ENCODE measurements around the gene DOCK7. TPM values are rescaled to one million over a fixed set of nuclear protein-coding genes. Genes with fewer than 3 reads are reported as not detected.
"Not testable (repeated sequence)": the region's sequence is repeated elsewhere in the genome, so short reads cannot be mapped to it uniquely, and the experiment has no call there.

Gene DOCK7
- total RNA-seq, 4 donors from 2014 or later: 7.8 to 56.5 (median 19.1) TPM

- no peak for TF ChIP-seq CTCF (IDR thresholded peaks at IDR 0.05)
- H3K4me3 ChIP-seq: no peak overlapping the region
- H3K9me3 ChIP-seq: no peaks in the 10 kb centered on the region
- no peak overlapping the region for H3K27ac ChIP-seq
- peaks cover 0 to 6% (median 0%) of the 10 kb centered on the region in 3 donors for H3K36me3 ChIP-seq
- intact Hi-C loops (cut with DNase I): no loop called here
- H3K4me1 ChIP-seq: no peaks in the 10 kb centered on the region
- no peak for DNase-seq
- H3K27me3 ChIP-seq: no peaks in the 10 kb centered on the region
- WGBS, 2 donors: 96 to 98% methylated on average over 2 of the region's 2 CpGs
Observed at GRCh38 chr1:62612770-62613169, 75.4 kb downstream of the DOCK7 start.

GRCh38 chr1:62610588-62610987 lies 77.6 kb downstream of the DOCK7 start:
- H3K27me3 ChIP-seq; H3K4me3 ChIP-seq; H3K27ac ChIP-seq; H3K36me3 ChIP-seq; DNase-seq; H3K4me1 ChIP-seq; intact Hi-C loops (cut with DNase I); H3K9me3 ChIP-seq: not testable (repeated sequence)
- WGBS, 2 donors: 95 to 100% methylated on average over 1 of the region's 1 CpG

- no peak overlapping the region for H3K4me3 ChIP-seq
- H3K36me3 ChIP-seq: peaks cover 0 to 4% (median 0%) of the 10 kb centered on the region in 3 donors
- no peak for DNase-seq
- H3K9me3 ChIP-seq: no peaks in the 10 kb centered on the region
- no peak for TF ChIP-seq CTCF (IDR thresholded peaks at IDR 0.05)
- no peak for TF ChIP-seq POLR2A (IDR thresholded peaks at IDR 0.05)
- intact Hi-C loops (cut with DNase I): no loop called here
- no peaks in the 10 kb centered on the region for H3K27me3 ChIP-seq
- no peaks in the 10 kb centered on the region for H3K4me1 ChIP-seq
- H3K27ac ChIP-seq: no peak overlapping the region
Observed at GRCh38 chr1:62608905-62609304, 79.3 kb downstream of the DOCK7 start.

- WGBS, 2 donors: 83 to 94% methylated on average over 2 of the region's 2 CpGs
- TF ChIP-seq POLR2A (IDR thresholded peaks at IDR 0.05): no peak
- no peak for TF ChIP-seq CTCF (IDR thresholded peaks at IDR 0.05)
- no peaks in the 10 kb centered on the region for H3K36me3 ChIP-seq
Observed at GRCh38 chr1:62601457-62601856, 86.7 kb downstream of the DOCK7 start.

GRCh38 chr1:62599044-62599443 lies 89.1 kb downstream of the DOCK7 start:
- WGBS, 2 donors: 77 to 86% methylated on average over 5 of the region's 5 CpGs
- DNase-seq: no peak
- no peak overlapping the region for H3K4me3 ChIP-seq

More at GRCh38 chr1:62601457-62601856, 86.7 kb downstream of the DOCK7 start:
- no peak for DNase-seq
- intact Hi-C loops (cut with DNase I): no loop called here
- Histone ChIP-seq H3K4me1 (no peaks in the 10 kb centered on the region), H3K4me3 (no peak overlapping the region), H3K27me3 (no peaks in the 10 kb centered on the region), H3K9me3 (no peaks in the 10 kb centered on the region), H3K27ac (no peak overlapping the region)

More at GRCh38 chr1:62599044-62599443, 89.1 kb downstream of the DOCK7 start:
- H3K27ac ChIP-seq: no peak overlapping the region
- H3K9me3 ChIP-seq: no peaks in the 10 kb centered on the region
- no peaks in the 10 kb centered on the region for H3K4me1 ChIP-seq
- no peaks in the 10 kb centered on the region for H3K36me3 ChIP-seq
- intact Hi-C loops (cut with DNase I): no loop called here
- no peak for TF ChIP-seq POLR2A (IDR thresholded peaks at IDR 0.05)
- TF ChIP-seq CTCF (IDR thresholded peaks at IDR 0.05): no peak
- H3K27me3 ChIP-seq: no peaks in the 10 kb centered on the region

All from esophagus squamous epithelium (tissue), 5 donors.